Measurements from ENCODE around the gene GLE1. TPM values are rescaled to one million over a fixed set of nuclear protein-coding genes. Genes with fewer than 3 reads are reported as not detected.

The GLE1 gene
- total RNA-seq, 2 donors from 2014 or later: 8.3 to 11.5 TPM

DNA sequence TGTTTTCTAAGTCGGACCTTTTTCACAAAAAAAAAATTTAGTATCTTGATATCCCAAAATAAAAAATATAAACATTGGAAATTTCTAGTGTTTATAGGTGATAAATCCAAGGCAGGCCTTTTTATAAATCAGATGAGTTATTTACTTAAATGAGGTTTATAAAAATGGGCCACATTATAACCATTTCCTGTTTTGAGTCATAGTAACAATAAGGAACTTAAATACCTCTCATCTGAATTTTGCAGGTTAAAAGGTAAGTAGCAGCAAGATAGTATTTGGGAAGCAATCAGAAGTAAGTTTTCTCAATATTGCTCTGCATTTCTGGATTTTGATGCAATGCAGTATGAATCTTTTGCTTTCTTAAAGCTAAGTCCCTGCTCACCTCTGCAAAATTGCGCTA is 51.8 kb downstream of the GLE1 start:
- intact Hi-C loops (cut with DNase I): no loop called here
- Histone ChIP-seq H3K9me3 (no peaks in the 10 kb centered on the region), H3K4me3 (no peak overlapping the region), H3K27me3 (no peaks in the 10 kb centered on the region), H3K4me1 (peaks cover 61% of the 10 kb centered on the region), H3K36me3 (replicated peaks in 1 of 2; ENCODE audit: insufficient read depth in 1 of 2, low read depth in 2 of 2) (no peaks in the 10 kb centered on the region), H3K27ac (peak overlapping the region in 1 of 4 donors; percentile 92)
- TF ChIP-seq POLR2A (IDR thresholded peaks at IDR 0.05): no peak
- TF ChIP-seq, protein P1, sequence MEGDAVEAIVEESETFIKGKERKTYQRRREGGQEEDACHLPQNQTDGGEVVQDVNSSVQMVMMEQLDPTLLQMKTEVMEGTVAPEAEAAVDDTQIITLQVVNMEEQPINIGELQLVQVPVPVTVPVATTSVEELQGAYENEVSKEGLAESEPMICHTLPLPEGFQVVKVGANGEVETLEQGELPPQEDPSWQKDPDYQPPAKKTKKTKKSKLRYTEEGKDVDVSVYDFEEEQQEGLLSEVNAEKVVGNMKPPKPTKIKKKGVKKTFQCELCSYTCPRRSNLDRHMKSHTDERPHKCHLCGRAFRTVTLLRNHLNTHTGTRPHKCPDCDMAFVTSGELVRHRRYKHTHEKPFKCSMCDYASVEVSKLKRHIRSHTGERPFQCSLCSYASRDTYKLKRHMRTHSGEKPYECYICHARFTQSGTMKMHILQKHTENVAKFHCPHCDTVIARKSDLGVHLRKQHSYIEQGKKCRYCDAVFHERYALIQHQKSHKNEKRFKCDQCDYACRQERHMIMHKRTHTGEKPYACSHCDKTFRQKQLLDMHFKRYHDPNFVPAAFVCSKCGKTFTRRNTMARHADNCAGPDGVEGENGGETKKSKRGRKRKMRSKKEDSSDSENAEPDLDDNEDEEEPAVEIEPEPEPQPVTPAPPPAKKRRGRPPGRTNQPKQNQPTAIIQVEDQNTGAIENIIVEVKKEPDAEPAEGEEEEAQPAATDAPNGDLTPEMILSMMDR (IDR thresholded peaks at IDR 0.05): no peak
- WGBS, 2 donors: 64 to 66% methylated on average over 2 of the region's 2 CpGs
- no peak for ATAC-seq
- DNase-seq: no peak

DNA sequence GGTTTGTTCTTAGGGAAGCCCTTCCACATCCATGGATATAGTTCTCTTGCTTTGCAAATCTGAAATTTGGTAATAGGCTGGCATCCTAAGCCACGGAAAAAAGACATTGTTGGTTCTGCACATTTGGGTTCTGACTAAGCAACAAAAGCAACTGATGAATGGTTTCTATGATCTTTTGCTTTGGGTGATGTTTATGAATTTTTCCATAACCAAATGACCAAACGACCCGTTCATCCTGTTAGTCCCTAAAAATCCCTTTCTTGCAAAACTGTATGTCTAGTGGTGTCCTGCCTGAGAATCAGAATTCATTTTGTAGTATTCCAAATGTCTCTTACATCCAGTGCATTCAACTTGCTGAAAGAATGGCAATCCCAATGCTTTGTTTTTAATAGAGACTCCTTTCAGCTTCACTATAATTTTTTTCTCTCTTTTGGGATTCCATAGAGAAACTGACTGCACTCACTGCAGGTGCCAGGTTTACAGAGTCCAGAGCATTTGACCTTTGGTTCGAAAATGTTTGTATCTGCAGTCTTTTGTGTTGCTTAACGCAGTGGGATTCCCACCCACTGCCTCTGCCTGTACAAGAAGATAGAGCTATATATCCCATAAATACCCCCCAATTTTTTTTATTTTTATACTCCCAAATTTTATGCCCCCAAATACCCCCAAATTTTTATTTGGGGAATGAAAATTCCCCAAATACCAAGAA is 52.6 kb downstream of the GLE1 start:
- TF ChIP-seq POLR2A (IDR thresholded peaks at IDR 0.05): no peak
- TF ChIP-seq, protein P1 (IDR thresholded peaks at IDR 0.05): no peak
- WGBS, 2 donors: 56 to 62% methylated on average over 5 of the region's 5 CpGs
- Histone ChIP-seq H3K27ac (peak overlapping the region in 1 of 4 donors; percentile 46), H3K27me3 (no peaks in the 10 kb centered on the region), H3K9me3 (no peaks in the 10 kb centered on the region), H3K4me1 (peaks cover 57% of the 10 kb centered on the region), H3K4me3 (no peak overlapping the region), H3K36me3 (replicated peaks in 1 of 2; ENCODE audit: insufficient read depth in 1 of 2, low read depth in 2 of 2) (no peaks in the 10 kb centered on the region)
- intact Hi-C loops (cut with DNase I): no loop called here
- DNase-seq: no peak
- ATAC-seq: no peak

DNA sequence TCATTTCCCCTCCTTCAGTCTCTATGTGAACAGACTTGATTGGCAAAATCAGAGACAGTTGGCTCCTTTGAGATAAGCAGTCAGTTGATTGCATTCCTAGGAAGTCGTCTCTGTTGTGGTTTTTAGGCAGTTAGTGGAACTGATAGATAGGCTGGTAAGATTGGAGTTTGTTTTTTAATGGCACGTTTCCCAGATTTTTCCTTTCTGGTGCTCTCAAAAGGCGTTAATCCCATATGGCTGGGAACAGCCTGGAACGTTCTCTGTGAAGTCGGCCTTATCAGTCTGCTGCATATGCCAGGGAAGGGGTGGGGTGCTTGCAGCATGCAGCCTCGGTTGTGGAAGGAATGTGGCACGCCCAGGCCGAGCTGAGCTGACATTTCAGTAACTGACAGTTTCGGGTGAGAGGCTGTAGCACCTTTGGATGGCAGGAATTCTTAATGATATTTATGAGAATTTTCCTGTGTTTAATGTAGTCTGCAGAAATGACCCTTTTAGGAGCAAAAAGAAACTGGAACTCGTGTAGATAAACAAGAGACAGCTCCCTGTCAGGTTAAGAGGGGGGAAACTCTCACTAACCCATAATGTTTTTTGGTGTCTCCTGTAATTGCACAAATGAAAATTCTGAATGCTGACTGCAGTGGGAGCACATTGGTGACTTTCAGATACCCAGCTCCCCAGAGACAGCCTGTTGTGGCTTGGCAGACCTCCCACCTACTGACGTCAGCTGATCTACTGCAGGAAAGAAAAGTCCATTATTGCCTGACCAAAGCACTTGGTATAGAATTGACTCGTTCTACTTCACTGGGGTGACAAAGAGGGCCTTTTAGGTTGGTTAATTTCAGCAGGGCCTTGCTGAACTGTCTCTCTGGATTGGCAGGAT is 54.2 kb downstream of the GLE1 start:
- intact Hi-C loops (cut with DNase I): no loop called here
- no peaks in the 10 kb centered on the region for H3K9me3 ChIP-seq
- H3K4me3 ChIP-seq: no peak overlapping the region
- WGBS, 2 donors: 0% methylated on average over 9 to 12 of the region's 12 CpGs
- H3K27ac ChIP-seq: peak overlapping the region; percentile 58 to 69 (median 68)
- no peak for TF ChIP-seq POLR2A (IDR thresholded peaks at IDR 0.05)
- TF ChIP-seq, protein P1 (IDR thresholded peaks at IDR 0.05): peak in 2 of 7 experiments; percentile 9 to 12
- H3K4me1 ChIP-seq: peaks cover 51% of the 10 kb centered on the region
- DNase-seq: peak; percentile 81 to 89 (median 84)
- H3K27me3 ChIP-seq: no peaks in the 10 kb centered on the region
- ATAC-seq: peak; percentile 73
- H3K36me3 ChIP-seq (replicated peaks in 1 of 2; ENCODE audit: insufficient read depth in 1 of 2, low read depth in 2 of 2): peaks cover 0 to 2% of the 10 kb centered on the region in 2 donors

DNA sequence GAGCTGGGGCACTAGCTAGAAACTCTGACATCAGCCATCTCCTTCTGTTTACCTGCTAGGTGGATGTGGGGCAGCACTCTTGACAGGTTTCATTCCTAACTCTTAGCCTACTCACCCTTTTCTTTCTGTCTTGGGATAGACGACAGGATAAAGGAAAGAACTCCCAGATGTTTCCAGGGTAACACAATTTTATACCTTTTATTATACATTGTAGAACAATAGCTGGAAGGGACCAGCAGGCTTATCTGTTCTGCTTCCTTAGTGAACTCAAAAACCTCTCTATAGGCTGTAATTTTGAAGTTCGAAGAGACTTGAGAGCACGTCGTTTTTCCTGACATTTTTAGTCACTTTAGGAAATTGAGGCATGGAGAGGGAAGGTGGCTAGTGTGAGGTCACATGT is 61.1 kb downstream of the GLE1 start:
- TF ChIP-seq POLR2A (IDR thresholded peaks at IDR 0.05): no peak
- TF ChIP-seq, protein P1 (IDR thresholded peaks at IDR 0.05): no peak
- Histone ChIP-seq H3K27me3 (no peaks in the 10 kb centered on the region), H3K9me3 (no peaks in the 10 kb centered on the region), H3K4me3 (no peak overlapping the region), H3K27ac (no peak overlapping the region), H3K4me1 (no peaks in the 10 kb centered on the region), H3K36me3 (replicated peaks in 1 of 2; ENCODE audit: insufficient read depth in 1 of 2, low read depth in 2 of 2) (peaks cover 0 to 7% of the 10 kb centered on the region in 2 donors)
- 69 to 76% methylated on average over 4 of the region's 4 CpGs for WGBS, 2 donors
- intact Hi-C loops (cut with DNase I): no loop called here
- ATAC-seq (no peak), DNase-seq (no peak)
